Endothelial cell of umbilical vein (primary cell): ENCODE measurements around the gene PAGR1. TPM values are rescaled to one million over a fixed set of nuclear protein-coding genes. Genes with fewer than 3 reads are reported as not detected.

Experiments
- BruUV-seq: library from RNA; stranded (reverse); fragments of 400-500 nt; replicated peaks from 2 replicates; lab custom pipeline; 2021; lab: Mats Ljungman, UMichigan
- CTCF ChIA-PET: fragments of 300-600, 350-600 bp; sonication (Branson Sonifier 250); formaldehyde crosslinking; loops from one replicate; lab custom pipeline; 2021; ENCODE audit warnings: antibody characterized with exemption, inconsistent platforms; lab: Charles Lee
- POLR2A ChIA-PET: fragments of 300-600, 350-600 bp; sonication (Branson Sonifier 250); formaldehyde crosslinking; loops from one replicate; lab custom pipeline; 2021; ENCODE audit warnings: antibody characterized with exemption, inconsistent platforms; lab: Charles Lee
- DNase-seq: peaks from one replicate; pipeline ENCODE4 v3.0.0-alpha.2; 2011; ENCODE audit warnings: low read depth, low spot score
- FAIRE-seq: peaks from 2 replicates; lab custom pipeline; 2011; peaks lifted over from hg19 to GRCh38; lab: Jason Lieb, UNC
- H2AFZ ChIP-seq: 2 replicates; pipeline ENCODE4 v1.6.0; 2012; ENCODE audit warnings: low read depth, low read length, control low read depth, inconsistent platforms
- H3K27ac ChIP-seq: 2 replicates; pipeline ENCODE4 v1.5.1; 2011; ENCODE audit warnings: low read depth, mild to moderate bottlenecking, control low read depth, low read length, moderate library complexity; ENCODE audit not compliant: insufficient read depth
- H3K27me3 ChIP-seq, 2 experiments: 2 replicates each; pipeline versions ENCODE4 v1.6.0 to v1.6.1; 2011; ENCODE audit warnings: low read length in 2 of 2, mixed read lengths in 1 of 2; ENCODE audit not compliant: control insufficient read depth in 2 of 2, insufficient read depth in 2 of 2
- H3K36me3 ChIP-seq, 2 experiments: 2 replicates in 1 of 2; 3 replicates in 1 of 2; pipeline ENCODE4 v1.5.1; 2011; ENCODE audit warnings: low read length in 2 of 2, mild to moderate bottlenecking in 1 of 2, moderate library complexity in 1 of 2; ENCODE audit not compliant: control insufficient read depth in 2 of 2, insufficient read depth in 2 of 2; ENCODE audit errors: extremely low read depth in 1 of 2
- H3K4me1 ChIP-seq: 3 replicates; pipeline ENCODE4 v1.5.1; 2011; ENCODE audit warnings: mild to moderate bottlenecking, low read length; ENCODE audit not compliant: control insufficient read depth, insufficient read depth; ENCODE audit errors: extremely low read depth
- H3K4me2 ChIP-seq: 2 replicates; pipeline ENCODE4 v1.6.1; 2011; ENCODE audit warnings: low read length, control low read depth, mixed read lengths; ENCODE audit not compliant: insufficient read depth
- H3K4me3 ChIP-seq, 3 experiments: fragments of 200-600 bp in 1 of 3; sonication (generic), shearing (Covaris generic) in 1 of 3; replicated peaks in 1 of 3; 2 replicates each; pipeline ENCODE4 v1.5.1; 2011 to 2016; ENCODE audit warnings: control low read depth in 3 of 3, low read length in 3 of 3, mild to moderate bottlenecking in 2 of 3, inconsistent platforms in 1 of 3, low read depth in 1 of 3, moderate library complexity in 1 of 3; ENCODE audit not compliant: insufficient read depth in 1 of 3
- H3K79me2 ChIP-seq: 2 replicates; pipeline ENCODE4 v1.6.0; 2012; ENCODE audit warnings: low read length, inconsistent platforms; ENCODE audit not compliant: control insufficient read depth, insufficient read depth
- H3K9ac ChIP-seq: replicated peaks from 2 replicates; pipeline ENCODE3; 2011; ENCODE audit warnings: low read length, control low read depth; ENCODE audit not compliant: insufficient read depth; ENCODE audit errors: extremely low read depth
- H3K9me1 ChIP-seq: replicated peaks from 3 replicates; pipeline ENCODE4 v1.6.0; 2011; ENCODE audit warnings: mild to moderate bottlenecking, low read length; ENCODE audit not compliant: control insufficient read depth, insufficient read depth; ENCODE audit errors: extremely low read depth
- H3K9me3 ChIP-seq: replicated peaks from 2 replicates; pipeline ENCODE4 v1.5.1; 2012; ENCODE audit warnings: low read length, inconsistent platforms; ENCODE audit not compliant: control insufficient read depth, insufficient read depth
- H4K20me1 ChIP-seq: replicated peaks from 2 replicates; pipeline ENCODE3; 2011; ENCODE audit warnings: mild to moderate bottlenecking, low read length; ENCODE audit not compliant: control insufficient read depth, insufficient read depth; ENCODE audit errors: extremely low read depth
- CTCF ChIP-seq, 2 donors: IDR thresholded peaks; 1 replicate in 1 of 2; 2 replicates in 1 of 2; pipeline ENCODE4 v1.5.1; 2011; ENCODE audit warnings: low read length in 2 of 2, mild to moderate bottlenecking in 2 of 2, moderate library complexity in 2 of 2, control low read depth in 1 of 2, inconsistent platforms in 1 of 2, low read depth in 1 of 2; ENCODE audit not compliant: insufficient read depth in 1 of 2; ENCODE audit errors: extremely low read depth in 1 of 2
- EZH2 ChIP-seq: IDR thresholded peaks from 2 replicates; pipeline ENCODE4 v1.6.1; 2012; ENCODE audit warnings: borderline replicate concordance, low read depth, mild to moderate bottlenecking, moderate library complexity, low read length, inconsistent platforms; ENCODE audit not compliant: severe bottlenecking
- FOS ChIP-seq: IDR thresholded peaks from 2 replicates; pipeline ENCODE4 v1.6.1; 2011; ENCODE audit warnings: mild to moderate bottlenecking, low read length, moderate library complexity, borderline replicate concordance; ENCODE audit not compliant: insufficient read depth
- GATA2 ChIP-seq: IDR thresholded peaks from 2 replicates; pipeline ENCODE4 v1.7.0; 2011; ENCODE audit warnings: low read depth, mild to moderate bottlenecking, moderate library complexity, mixed read lengths, low read length; ENCODE audit not compliant: insufficient read length, insufficient read depth
- JUN ChIP-seq: IDR thresholded peaks from 2 replicates; pipeline ENCODE4 v1.6.1; 2011; ENCODE audit warnings: borderline replicate concordance, low read depth; ENCODE audit not compliant: insufficient read length, insufficient read depth
- MYC ChIP-seq: IDR thresholded peaks from one replicate; pipeline ENCODE4 v1.6.1; 2011; ENCODE audit warnings: mild to moderate bottlenecking, low read depth, low read length
- POLR2A ChIP-seq: IDR thresholded peaks from 2 replicates; pipeline ENCODE4 v1.6.1; 2012; ENCODE audit warnings: low read depth, mild to moderate bottlenecking, control low read depth, low read length
- POLR2AphosphoS5 ChIP-seq: IDR thresholded peaks from 2 replicates; pipeline ENCODE4 v1.6.1; 2012; ENCODE audit warnings: low read depth, mild to moderate bottlenecking, control low read depth, low read length, moderate library complexity; ENCODE audit not compliant: insufficient read depth
- dilution Hi-C: fragments of 300-500 bp; cut with MboI; formaldehyde crosslinking; loops from one replicate; pipeline ENCODE4 v1.15.0; 2019; ENCODE audit warnings: low sequenced_read_pairs; ENCODE audit not compliant: extremely low pct_ligation_motif_present
- intact Hi-C: fragments of 100-400 bp; cut with micrococcal nuclease; formaldehyde crosslinking; loops from one replicate; pipeline ENCODE4 v1.10.0; 2022
- polyA plus RNA-seq, 4 experiments: library from polyadenylated mRNA; depleted of rRNA in 3 of 4; stranded (reverse) in 3 of 4; unstranded in 1 of 4; fragments of >200 nt; gene quantifications; 2 replicates each; pipeline versions ENCODE4 v1.2.1 to v1.2.3, GENCODE V29; 2011 to 2012; ENCODE audit warnings: missing spikeins in 1 of 4
- total RNA-seq: library from RNA; stranded (reverse); gene quantifications from 2 replicates; pipeline ENCODE4 v1.2.3, GENCODE V29; 2021
- TF ChIP-seq, protein P1 (sequence below): IDR thresholded peaks from 2 replicates; pipeline ENCODE4 v1.6.1; 2011; ENCODE audit not compliant: insufficient read depth, insufficient read length

Gene PAGR1
- total and polyA plus RNA-seq, 2 donors (not counting 3 experiments of a cell fraction or from before 2014, with no cell fraction given): 15.9 to 26.3 TPM

DNA sequence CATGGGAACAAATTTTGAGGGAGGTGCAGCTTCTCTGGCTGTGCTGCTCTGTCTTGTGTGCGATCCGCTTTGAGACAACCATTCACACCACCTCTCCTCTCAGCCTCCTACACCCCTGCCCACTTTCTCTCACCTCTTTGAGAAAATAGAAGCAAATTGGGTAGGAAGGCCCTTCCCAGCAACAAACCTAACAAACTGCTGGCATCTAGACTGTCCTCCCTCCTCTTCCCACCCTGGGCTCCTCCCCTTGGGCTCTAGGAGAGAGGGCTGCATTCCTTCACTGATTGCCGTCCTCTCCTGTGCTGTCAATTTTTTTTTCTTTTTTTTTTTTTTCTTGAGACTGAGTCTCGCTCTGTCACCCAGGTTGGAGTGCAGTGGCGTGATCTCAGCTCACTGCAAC, 33.6 kb downstream of the PAGR1 start:
- intact Hi-C loops (loop anchor here (2.0 kb wide), 1 partner anchor 29 kb away; the partner anchor contains the start of gene MVP), dilution Hi-C loops (no loop called here)
- BruUV-seq: no TSS peak
- Histone ChIP-seq H2AFZ (no peak overlapping the region), H3K9me3 (no peaks in the 10 kb centered on the region), H3K36me3 (peaks cover 0 to 15% of the 10 kb centered on the region in 2 experiments), H3K27me3 (no peaks in the 10 kb centered on the region), H3K4me1 (peaks cover 5% of the 10 kb centered on the region), H3K4me3 (no peak overlapping the region), H3K4me2 (no peak overlapping the region), H3K9ac (no peak overlapping the region), H3K9me1 (no peaks in the 10 kb centered on the region), H3K27ac (no peak overlapping the region), H4K20me1 (no peaks in the 10 kb centered on the region), H3K79me2 (no peaks in the 10 kb centered on the region)
- ChIA-PET CTCF (interaction anchor here (1.5 to 5.2 kb wide), 13 partner anchors 8 to 158 kb away, joined by 3 to 163 read pairs (median 30); partner anchors contain the start of genes KIF22, MAZ, MVP and PAGR1), POLR2A (interaction anchor here (0.6 kb wide), 1 partner anchor 28 kb away, joined by 3 read pairs; no protein-coding TSS in a partner anchor)
- FAIRE-seq (no peak), DNase-seq (no peak)
- no peak for TF ChIP-seq JUN
- no peak for TF ChIP-seq POLR2AphosphoS5
- no peak for TF ChIP-seq CTCF (IDR thresholded peaks at IDR 0.05; ENCODE audit: extremely low read depth in 1 of 2, insufficient read depth in 1 of 2, low read depth in 1 of 2, low read length in 2 of 2)
- no peak for TF ChIP-seq EZH2
- no peak for TF ChIP-seq MYC
- TF ChIP-seq POLR2A: no peak
- no peak for TF ChIP-seq FOS
- no peak for TF ChIP-seq GATA2
- TF ChIP-seq, protein P1, sequence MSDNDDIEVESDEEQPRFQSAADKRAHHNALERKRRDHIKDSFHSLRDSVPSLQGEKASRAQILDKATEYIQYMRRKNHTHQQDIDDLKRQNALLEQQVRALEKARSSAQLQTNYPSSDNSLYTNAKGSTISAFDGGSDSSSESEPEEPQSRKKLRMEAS: no peak
